GM18858 (cell line): Measurements from ENCODE around the gene SNN.
A peak's percentile ranks its signal among the peaks of the same experiment; 100 is the strongest.

ENCODE experiments used
- ATAC-seq: cut with Tn5 transposase; IDR thresholded peaks from one replicate; pipeline ENCODE4 v1.9.1; 2021; ENCODE audit not compliant: unreplicated experiment

The SNN gene

DNA sequence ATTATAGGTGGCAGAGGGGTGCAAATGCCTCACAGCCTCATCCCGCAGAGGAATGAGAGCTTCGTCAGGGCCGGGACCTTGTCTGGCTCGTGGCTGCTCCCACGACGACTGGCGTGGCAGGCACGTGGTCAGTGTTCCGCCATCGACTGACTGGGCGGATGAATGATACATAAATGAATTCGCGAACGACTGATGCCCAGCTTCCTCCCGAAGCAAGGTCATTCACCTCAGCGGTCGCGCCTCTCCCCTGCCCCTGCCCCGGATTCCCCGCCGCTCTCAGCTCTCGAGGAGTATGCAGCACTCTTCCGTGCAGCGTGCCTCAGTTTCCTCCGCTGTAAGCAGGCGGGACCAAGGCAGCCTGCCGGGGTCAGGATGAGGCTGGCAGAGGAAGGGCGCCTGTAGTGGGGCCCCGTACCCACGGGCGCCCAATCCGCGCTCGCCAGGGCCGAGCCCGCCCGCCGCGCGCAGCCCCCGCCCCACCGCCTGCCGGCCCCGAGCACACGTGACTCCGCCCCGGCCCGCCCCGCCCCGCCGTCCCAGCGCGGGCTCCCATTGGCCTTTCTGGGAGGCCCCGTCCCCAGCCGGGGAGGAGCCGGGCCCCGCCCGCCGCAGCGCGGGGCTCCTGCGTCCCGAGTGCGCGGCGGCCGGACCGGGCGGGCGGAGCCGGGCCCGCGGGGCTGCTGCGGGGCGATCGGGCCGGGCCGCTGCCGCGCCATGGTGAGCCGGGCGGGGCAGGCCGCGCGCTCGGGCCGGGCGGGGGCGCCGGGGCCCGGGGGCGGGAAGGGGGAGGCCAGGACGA, at the start of gene SNN:
TSS of gene SNN (plus strand) at position 632 of the 799 bp plus-strand sequence. CDS start 7,605 bp downstream, outside the sequence.
- ATAC-seq: peak; percentile 34

DNA sequence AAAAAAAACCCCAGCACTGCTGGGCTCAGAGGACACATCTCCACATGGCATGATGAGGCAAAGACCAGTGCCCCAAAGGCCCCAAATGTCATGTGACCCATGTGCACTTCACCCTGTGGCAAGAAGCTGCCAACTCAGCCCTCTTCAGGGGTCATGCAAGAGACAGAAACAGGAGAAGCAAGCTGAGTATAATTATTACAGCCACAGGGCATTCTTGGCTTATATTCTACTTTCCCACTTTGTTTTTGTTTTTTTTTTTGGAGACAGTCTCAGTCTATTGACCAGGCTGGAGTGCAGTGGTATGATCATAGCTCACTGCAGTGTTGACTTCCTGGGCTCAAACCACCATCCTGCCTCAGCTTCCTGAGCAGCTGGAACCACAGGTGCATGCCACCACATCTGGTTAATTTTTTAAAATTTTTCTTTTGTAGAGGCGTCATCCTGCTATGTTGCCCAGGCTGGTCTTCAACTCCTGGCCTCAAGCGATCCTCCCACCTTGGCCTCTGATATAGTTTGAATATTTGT, 48.9 kb upstream of the SNN start:
- no peak for ATAC-seq

DNA sequence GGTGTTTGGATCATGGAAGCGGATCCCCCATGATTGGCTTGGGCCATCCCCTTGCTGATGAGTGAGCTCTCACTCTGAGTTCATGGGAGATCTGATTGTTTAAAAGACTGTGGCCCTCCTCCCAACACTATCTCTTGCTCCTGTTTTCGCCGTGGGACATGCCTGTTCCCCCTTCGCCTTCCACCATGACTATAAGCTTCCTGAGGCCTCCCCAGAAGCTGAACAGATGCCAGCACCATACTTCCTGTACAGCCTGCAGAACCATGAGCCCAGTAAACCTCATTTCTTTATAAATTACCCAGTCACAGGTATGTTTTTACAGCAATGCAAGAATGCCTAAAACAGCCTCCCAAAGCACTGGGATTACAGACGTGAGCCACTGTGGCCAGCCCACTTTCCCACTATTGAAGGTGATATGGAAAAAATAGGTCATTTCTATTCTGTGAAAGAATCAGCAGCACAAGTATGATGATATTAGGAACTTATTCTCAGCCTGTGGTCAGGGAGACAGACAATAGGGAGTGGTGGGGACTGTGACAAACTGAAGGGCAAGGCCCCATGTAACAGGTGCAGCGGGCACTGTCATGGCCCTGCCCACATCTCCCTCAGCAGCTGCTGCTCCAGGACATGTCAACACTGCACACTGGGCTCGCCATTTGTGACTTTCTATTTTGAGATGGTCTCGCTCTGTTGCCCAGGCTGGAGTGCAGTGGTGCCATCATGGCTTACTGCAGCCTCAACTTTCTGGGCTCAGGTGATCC, 47.8 kb upstream of the SNN start:
- no peak for ATAC-seq

GRCh38 chr16:11621539-11621919, 46.7 kb upstream of the SNN start:
- ATAC-seq: no peak

GRCh38 chr16:11621920-11622651, 46.2 kb upstream of the SNN start:
- no peak for ATAC-seq

GRCh38 chr16:11624205-11624604, 44.0 kb upstream of the SNN start:
- ATAC-seq: no peak

DNA sequence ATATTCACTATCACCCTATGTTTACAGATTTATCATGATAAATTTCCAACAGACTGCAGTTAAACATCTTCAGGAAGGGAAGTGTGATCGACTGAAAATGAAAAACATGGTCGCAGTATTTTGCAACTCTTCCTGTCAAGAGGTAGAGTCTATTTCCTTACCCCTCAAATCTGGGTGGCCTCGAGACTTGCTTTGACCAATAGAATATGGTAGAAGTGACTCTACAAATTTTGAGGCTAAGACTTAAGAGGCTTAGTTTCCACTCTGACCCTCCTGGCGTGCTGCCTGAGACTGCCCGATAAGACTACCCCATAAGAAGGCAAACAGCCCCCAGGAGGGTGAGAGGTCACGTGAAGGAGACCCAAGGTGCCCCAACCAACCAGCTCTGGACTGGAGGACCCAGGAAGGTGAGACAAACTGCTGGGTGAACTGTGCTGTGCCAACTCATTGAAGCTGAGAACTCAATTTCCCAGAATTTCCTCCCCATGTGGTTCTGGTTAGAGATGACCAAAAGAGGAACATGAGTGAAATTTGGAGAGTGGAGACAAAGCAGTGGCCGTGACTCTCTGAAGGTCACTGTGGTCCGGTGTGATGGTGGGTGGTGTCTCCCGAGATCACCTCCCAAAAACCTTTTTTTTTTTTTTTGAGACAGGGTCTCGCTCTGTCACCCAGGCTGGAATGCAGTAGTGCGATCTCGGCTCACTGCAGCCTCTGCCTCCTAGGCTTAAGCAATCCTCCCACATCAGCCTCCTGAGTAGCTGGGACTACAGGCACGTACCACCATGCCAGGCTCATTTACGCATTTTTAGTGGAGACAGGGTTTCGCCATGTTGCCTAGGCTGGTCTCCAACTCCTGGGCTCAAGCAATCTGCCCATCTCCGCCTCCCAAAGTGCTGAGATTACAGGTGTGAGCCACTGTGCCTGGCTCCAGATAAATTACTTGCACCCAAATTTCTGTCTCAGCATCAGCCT, 43.3 kb upstream of the SNN start:
- no peak for ATAC-seq

DNA sequence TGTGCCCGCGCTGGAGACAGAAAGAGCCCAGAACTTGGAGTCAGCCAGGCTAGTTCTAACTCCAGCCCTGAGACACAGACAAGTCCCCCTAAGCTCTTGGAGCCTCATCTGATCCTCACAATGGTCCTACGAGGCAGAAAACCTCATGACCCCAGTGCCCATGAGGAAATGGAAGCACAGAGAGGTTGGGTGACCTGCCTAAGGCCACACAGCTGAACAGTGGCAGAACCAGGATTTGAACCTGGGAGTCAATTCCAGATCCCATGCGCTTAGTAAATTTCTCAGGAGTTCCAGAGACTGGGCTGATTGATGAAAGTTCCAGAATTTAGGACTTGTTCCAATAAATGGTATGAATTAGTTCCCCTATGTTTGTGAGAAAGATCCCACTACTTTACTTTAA, 42.5 kb upstream of the SNN start:
- no peak for ATAC-seq

DNA sequence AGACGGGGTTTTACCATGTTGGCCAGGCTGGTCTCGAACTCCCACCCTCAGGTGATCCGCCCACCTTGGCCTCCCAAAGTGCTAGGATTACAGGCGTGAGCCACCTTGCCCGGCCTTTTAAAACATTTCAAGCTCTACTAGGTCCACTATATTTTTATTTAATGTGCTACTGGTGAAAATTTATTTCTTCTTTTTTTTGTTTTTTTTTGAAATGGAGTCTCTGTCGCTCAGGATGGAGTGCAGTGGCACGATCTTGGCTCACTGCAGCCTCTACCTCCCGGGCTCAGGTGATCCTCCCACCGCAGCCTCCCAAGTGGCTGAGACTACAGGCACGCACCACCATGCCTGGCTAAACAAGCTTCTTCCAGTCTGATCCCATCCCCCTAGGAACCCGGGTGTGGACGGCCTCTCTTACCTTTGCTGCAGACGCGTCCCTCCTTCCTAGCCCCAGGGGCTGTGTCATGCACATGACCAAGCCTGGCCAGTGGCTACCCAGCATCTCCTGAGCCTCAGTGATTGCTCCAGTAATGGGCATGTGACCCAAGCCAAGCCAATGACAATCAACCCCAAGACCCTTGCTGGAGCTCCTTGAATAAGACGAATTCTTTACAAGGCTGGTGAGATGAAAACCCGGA, 41.5 kb upstream of the SNN start:
- no peak for ATAC-seq

DNA sequence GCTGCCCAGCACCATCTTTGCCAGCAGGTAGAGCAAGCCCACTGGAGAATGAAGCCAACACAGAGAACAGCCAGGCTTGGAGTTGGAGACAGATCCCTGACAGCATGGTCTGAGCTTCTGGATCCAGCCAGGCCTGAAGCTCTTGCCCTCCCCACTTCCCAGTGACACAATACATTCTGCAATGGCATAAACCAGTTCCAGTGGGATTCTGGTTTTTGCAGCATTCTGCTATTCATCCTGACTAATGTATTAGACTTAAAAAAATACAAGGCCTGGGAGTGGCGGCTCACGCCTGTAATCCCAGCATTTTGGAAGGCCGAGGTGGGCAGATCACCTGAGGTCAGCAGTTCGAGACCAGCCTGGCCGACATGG, 41.0 kb upstream of the SNN start:
- no peak for ATAC-seq

GRCh38 chr16:11627822-11628457, 40.3 kb upstream of the SNN start:
- ATAC-seq: no peak

DNA sequence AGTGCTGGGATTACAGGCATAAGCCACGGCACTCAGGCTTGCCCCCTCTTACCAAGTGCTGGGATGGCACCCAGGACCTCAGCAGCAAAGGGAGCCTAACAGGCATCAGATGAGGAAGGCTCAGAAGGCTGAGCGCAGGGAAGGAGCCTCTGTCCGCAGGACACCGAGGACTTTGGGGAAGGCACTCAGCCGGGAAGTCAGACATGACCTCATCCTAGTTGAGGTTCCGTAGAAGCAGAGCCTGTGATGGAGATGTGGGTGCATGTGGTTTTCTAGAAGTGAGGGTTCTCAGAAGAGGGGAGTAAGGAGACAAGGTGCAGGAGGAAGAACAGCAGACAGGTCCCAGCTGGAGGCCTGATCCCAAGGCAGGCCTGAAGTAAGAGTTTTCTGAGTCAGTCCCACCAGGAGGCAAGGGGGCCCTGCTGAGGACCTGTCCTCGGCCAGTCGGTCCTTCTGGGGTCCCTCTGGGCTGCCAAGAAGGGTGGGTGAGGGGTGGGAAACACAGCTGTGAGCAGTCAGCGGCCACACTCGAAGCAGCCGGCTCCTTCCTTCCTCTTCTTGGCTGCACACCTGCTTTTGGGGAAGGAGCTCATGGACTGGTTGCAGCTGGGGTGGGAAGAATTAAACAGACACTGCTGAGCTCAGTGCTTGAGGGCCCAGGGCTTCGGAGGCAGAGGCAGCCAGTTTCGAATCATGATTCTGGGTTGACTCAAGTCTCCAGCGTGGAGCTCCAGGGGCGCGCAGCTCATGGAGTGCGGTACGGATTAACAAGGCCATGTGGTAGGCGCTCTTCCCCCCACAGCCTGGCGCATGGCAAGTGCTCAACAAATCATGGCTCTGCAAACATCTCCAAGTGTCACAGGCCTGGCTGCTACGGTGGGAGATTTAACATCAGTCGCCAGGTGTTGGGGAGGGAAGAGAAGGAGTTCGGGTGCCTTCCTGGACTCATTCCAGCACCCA, 38.9 kb upstream of the SNN start:
- no peak for ATAC-seq

- ATAC-seq: no peak
Measured at GRCh38 chr16:11630046-11630767, 38.0 kb upstream of the SNN start.

- no peak for ATAC-seq
Measured at GRCh38 chr16:11630768-11631056, 37.5 kb upstream of the SNN start.

GRCh38 chr16:11631214-11631613, 37.0 kb upstream of the SNN start:
- no peak for ATAC-seq

- ATAC-seq: no peak
Measured at GRCh38 chr16:11632455-11632939, 35.8 kb upstream of the SNN start.

GRCh38 chr16:11633113-11633512, 35.1 kb upstream of the SNN start:
- no peak for ATAC-seq

GRCh38 chr16:11634312-11634711, 33.9 kb upstream of the SNN start:
- ATAC-seq: no peak
